HG03439 (cell line): ENCODE data around the gene HSD17B4.
"Not testable (repeated sequence)": the region's sequence is repeated elsewhere in the genome, so short reads cannot be mapped to it uniquely, and the experiment has no call there.

ENCODE experiments used
- ATAC-seq: cut with Tn5 transposase; IDR thresholded peaks from one replicate; pipeline ENCODE4 v1.9.1; 2021; ENCODE audit warnings: mild to moderate bottlenecking, moderate library complexity; ENCODE audit not compliant: unreplicated experiment

HSD17B4 gene, protein sequence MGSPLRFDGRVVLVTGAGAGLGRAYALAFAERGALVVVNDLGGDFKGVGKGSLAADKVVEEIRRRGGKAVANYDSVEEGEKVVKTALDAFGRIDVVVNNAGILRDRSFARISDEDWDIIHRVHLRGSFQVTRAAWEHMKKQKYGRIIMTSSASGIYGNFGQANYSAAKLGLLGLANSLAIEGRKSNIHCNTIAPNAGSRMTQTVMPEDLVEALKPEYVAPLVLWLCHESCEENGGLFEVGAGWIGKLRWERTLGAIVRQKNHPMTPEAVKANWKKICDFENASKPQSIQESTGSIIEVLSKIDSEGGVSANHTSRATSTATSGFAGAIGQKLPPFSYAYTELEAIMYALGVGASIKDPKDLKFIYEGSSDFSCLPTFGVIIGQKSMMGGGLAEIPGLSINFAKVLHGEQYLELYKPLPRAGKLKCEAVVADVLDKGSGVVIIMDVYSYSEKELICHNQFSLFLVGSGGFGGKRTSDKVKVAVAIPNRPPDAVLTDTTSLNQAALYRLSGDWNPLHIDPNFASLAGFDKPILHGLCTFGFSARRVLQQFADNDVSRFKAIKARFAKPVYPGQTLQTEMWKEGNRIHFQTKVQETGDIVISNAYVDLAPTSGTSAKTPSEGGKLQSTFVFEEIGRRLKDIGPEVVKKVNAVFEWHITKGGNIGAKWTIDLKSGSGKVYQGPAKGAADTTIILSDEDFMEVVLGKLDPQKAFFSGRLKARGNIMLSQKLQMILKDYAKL

DNA sequence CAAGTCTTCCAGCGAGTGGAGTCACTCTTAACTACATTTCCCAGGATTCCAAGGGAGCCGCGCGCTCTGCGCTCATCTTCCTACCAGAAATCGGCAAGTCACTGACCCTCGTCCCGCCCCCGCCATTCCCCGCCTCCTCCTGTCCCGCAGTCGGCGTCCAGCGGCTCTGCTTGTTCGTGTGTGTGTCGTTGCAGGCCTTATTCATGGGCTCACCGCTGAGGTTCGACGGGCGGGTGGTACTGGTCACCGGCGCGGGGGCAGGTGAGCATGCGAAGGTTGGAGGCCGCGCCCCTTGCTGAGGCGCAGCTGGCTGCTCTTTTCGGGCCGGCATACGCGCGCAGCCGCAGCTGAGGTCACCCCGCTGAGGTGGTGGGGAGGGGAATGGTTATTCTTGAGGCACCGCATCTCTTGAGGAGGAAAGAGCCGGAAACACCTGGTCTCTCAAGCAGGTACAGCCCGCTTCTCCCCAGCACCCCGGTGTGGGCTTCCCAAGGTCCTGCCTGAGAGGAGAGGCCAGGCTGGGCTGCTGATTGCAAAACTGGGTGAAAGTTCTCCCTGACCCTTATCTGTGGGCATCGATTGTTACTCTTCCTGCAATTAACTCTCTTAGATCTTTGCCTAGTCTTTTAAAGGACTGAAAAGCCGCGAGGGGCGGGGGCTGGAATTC lies at the start of gene HSD17B4:
Gene HSD17B4, plus strand, starts transcription at position 125 of the 667 bp plus-strand sequence. Its CDS starts 79 bp downstream, at position 204.
- ATAC-seq, result peak; percentile 97

DNA sequence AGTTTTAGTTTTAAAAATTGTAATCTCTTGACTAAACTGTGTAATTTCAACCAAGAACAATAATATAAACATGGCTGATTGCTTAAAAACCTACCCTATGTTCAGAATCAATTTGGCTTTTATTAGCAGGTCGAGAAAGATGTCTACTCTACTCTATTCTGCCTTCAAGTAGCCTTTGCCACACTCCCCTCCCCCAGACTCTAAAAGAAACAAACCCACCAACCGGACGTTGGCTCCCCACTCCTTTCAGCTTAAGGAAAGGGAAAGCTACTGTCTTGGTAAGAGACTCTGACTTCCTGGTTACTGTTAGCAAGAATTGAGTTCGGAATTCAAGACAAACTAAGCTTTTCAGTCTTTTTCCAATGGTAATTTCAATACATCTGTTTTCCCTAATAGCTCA lies 49.7 kb upstream of the HSD17B4 start:
- no peak for ATAC-seq

DNA sequence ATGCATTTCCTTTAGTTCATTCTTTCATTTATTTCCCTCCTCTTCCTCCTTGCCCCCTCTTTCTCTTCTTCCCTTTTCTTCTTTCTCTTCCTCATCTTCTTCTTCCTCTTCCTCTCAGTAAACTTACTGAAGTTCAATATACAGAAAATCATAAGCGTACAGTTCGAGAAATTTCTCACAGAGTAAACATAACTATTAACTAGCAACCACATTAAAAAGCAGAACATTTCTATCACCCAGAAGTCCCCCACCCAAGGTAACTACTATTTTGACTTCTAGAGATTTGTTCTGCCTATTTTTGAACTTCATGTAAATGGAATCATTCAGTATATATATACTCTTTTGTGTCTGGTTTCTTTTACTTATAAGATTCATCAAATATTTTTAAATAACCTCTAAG lies 48.3 kb upstream of the HSD17B4 start:
- ATAC-seq, result no peak

DNA sequence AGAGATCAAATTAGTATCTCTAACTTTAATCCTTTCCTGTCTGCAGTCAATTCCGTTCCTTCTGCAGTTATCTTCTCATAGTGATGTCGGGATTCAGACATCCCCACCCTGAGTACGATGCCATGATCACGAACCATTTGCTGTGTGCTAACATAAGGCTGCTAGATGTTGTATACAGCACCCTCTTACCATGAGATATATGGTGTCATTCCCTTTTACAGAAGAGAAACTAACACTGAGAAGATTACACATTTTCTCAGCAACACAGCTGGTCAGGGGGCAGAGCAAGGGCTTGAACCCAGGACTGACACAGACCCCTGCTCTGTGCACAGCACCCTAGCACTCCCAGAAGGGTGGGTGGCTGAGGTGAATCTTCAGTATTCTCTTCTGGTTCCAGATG lies 46.9 kb upstream of the HSD17B4 start:
- ATAC-seq, result no peak

DNA sequence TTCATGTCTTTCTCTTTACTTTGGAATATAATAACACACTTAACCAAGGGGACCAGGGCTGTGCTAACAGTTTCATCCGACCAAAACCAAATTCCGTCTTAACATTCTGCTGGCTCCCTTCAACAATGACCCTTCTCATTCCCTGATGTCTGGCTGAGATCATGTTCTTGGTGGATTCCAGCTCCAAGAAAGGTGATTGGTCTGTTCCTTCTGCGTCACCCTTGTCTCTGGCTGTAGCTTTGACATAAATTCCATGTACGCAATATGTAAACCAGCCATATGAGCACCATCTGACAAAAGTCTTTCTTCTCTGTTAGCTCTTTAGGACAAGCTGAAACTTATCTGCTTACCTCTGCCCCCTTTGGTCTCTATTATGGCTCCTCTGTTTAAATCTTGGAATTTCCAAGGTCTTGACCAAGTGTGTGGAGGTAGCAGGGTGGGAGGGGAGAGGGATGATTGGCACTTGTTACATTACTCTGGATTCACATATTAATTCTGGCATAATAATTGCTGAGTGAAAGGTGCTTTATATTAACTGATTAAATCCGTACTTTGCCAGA lies 45.7 kb upstream of the HSD17B4 start:
- no peak for ATAC-seq

DNA sequence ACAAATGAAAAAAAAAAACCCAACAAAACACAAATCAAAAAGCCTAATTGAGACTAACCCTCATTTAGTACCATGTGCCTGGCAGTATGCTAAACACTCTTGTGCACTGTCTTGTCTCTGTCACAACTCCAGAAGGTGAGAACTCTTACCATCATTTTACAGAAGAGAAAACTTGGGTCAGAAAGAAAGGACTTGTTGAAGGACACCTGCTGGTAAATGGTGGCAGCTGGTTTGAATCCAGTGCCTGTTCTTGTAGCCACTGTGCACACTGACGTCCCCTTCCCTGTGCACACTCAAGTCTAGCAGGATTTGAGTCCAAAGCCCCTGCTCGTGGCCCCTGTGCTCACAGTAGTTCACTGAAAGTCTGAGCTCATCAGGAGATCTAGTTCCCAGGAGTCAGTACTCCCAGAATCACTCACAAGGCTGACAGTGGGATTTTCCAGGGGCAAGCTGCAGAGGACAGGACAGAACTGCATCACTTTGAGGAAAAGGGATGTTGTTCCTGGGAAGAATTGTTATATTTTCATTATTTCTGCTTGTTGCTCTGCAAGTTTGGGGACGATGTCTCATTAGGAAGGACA lies 43.0 kb upstream of the HSD17B4 start:
- peak; percentile 45 for ATAC-seq

DNA sequence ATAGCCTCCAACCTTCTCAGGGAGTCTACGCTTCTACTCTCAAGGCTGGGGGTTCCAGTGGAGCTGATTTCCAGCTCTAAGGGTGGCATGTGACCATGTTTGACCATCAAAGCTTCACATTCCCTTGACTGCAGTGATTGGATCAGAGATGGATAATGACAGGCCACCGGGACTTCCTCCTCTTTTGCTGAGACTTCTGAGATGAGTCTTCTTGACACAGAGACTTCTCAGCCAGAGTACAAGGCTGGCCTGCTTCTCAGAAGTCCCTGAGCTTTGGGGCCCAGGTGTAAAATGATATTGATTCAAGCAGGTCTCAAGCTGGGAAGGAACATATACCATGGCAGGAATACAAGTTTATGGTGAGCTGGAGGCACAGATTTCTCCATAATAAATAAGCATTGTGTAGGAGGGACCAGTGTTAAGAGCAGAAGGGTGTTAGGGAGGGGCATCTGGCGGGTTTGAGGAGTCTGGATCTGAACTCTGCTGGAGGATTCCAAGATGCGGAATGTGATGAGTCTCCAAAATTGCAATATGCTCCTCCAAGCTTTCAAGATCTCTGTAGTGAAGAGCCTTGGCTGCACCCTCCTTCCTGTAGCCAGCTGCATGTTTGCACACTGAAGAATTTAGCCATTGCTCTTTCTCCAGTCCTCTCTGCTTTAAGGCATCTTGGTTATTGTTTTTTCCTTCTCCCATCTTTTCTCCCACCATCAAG lies 41.7 kb upstream of the HSD17B4 start:
- ATAC-seq, result no peak

DNA sequence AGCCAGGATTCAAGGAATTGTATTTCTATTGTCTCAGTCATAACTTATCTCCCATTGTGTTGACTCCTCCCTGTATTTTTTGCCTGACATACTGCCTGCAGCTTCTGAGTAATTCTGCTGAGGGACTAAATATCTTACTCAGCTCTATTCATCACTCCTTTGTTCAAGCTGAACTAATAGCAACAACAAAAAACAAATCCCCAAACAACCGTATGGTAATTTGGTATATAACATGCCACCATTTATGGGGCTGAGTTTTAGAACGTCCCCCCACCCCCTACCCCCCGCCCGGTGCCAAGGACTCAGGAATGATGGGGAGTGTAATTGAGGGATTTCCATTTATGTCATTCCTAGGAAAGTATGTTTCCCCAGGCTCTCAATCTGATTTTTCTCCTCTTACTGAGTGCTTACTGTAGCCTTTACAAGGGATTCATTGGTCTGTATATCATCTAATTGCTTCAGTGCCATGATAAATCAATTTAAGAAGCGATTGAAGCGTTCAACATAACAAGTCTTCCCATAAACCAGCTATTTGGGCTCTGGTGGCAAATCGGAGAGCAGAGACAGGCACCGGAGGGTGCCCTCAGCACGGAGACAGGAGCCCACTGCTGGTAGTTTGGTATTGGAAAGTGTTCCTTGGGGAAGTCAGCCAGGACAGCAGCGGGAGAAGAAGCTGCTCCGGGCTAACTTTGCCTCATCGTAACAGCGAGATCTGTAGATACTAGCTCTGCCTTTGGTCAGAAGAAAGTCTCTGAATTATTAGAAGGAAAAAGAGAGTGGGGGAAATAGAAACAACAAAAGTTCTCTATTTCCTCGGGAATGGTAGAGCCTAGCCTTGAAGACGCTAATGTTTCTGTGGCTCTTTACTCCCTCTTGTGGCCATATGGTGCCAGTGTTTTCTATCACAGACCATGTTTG lies 40.7 kb upstream of the HSD17B4 start:
- peak; percentile 75 for ATAC-seq

DNA sequence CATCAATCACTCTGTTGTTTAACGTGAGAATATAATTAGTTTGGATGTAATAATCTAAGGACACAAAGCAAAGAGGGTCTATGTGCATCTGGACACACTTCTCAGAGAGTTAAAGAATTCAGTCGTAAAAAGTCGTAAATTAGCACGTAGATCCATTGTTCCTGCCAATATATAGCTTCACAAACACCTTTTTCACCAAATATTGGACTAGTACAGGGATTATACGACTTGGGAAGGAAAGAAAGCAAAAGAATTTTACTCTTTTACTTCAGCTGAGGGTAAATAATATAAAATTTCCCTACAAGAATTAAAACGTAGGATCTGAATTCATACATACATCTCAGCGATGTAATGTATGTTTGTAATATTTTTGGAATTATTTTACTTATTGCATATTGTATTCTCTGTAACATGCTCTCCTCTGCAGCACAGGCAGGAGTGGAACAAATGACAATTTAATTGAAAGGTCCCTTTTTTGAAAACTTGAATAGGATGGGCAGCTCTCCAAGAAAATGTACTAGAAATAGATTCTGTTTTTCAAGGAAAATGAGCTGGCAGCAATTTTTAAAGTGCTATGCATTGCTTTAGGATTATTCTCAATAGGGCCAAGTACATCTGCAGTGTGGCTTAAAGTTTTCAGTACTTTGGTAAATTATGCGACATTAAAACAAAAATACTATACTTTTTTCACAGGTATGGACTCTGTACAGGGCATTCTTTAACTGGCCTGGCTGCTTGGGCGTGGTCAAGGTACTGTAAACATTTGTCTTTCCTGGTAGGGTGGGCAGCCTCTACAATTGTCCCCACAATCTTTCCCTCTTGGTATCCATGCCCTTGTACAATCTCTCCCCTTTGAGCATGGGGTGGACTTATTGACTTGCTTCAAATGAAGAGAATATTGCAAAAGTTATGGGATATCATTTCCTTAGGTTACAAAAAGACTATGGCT lies 39.7 kb upstream of the HSD17B4 start:
- ATAC-seq, result no peak

DNA sequence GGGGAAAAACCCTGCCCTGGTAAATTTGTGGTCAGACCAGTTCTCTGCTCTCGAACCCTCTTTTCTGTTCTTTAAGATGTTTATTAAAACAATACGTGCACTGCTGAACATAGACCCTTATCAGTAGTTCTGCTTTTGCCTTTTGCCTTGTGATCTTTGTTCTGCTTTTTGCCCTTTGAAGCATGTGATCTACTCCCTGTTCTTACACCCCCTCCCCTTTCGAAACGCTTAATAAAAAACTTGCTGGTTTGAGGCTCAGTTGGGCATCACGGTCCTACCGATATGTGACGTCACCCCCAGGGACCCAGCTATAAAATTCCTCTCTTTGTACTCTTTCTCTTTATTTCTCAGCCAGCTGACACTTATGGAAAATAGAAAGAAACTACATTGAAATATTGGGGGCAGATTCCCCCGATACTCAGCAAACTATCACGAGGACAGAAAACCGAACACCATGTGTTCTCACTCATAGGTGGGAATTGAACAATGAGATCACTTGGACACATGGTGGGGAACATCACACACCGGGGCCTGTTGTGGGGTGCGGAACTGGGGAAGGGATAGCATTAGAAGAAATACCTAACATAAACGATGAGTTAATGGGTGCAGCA lies 38.1 kb upstream of the HSD17B4 start:
- ATAC-seq, result not testable (repeated sequence)

DNA sequence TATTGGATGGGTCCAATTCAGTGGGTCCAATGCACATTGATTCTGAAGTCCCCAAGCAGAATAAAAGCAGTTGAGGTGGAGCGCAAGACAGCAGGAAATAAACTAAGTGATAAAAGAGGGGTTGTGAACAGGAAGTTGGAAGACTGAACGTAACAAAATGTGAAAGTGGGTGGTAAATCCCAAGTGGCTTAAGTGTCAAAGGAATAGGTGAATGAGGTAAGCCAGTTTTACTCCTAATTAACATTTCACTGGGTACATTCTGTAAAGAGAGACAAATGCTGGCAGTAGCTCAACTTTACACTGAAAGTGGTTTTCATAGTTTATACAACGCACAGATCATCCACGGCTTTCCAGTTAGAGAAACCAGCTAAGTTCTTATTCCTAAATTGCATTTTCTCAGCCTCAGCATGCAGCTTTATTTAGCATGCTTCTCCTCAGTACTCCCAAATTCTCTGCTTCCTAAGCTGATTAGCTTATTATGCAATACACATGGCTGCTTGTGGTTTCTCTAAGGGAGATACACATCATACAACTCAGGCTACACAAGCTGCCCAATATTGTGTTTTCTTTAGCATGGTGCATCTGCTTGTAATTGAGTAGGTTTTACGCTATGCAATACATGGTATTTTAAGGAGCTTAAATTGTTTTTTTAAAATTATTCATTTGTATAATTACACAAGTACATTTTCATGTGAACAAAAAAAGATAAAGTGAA lies 34.2 kb upstream of the HSD17B4 start:
- ATAC-seq, result no peak

DNA sequence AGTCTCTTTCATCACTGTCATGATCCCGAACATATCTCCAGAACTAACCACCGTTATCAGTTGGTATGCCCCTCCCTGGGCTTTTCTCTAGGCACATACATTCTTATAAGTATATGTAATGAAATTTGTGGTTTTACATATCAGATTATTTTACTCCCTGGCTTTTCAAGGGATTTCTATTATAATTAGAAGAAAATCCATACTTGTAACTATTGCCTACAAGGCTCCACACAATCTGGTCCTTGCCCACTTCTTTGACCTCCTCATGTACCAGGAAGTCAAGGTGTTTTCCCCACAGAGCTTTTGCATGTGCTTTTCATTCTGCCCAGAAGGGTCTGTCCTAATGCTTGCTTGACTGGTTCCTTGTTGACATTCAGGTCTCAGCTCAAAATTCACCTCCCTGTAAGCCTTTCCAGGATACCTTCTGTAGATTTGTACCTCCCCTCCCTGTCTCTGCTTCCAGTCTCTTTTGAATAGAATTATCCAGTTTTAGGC lies 33.6 kb upstream of the HSD17B4 start:
- peak; percentile 50 for ATAC-seq

DNA sequence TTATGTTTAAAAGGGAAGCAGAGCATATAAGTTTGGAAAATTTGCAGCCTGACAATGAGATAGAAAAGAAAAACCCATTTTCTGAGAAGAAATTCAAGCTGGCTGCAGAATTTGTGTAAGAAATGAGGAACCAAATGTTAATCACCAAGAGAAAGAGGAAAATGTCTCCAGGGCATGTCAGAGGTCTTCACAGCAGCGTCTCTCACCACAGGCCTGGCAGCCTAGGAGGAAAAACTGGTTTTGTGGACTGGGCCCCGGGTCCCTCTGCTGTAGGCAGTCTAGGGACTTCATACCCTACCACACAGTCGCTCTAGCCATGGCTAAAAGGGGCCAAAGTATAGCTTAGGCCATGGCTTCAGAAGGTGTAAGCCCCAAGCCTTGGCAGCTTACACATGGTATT lies 32.1 kb upstream of the HSD17B4 start:
- no peak for ATAC-seq

DNA sequence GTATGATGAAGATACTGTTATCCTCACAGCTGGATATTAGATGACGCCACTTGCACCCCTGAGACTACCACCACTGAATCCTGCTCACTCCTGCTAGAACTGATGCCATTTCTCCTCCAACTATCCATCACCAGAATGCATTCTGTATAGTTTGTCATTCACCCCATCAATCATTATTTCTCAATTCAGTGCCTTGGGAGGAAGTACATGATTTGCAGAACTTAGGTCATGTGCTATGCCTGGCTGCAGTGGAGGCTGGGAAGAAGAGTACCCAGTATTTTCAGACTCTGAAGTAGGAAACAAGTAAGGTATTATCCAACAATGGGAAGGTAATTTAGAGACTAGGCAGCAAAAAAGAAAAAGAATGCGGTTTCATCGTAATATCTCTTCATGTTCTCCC lies 26.2 kb upstream of the HSD17B4 start:
- ATAC-seq, result no peak

DNA sequence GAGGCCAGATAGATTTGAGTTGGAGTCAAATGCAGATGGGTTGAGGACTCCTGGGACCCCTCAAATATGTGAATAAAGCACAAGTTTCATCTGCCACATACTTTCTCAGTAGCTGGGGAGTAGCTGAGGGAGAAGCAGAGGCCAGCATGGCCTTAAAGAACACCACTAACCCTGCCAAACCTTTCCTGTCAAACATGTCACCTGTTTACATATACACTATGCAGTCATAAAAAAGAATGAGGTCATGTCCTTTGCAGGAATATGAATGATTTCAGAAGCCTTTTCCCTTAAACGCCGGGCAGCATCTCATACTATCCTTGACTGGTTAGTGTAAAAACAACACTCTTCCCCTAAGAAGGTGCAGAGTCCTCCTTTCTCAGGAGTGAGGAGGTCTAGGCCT lies 25.2 kb upstream of the HSD17B4 start:
- no peak for ATAC-seq

DNA sequence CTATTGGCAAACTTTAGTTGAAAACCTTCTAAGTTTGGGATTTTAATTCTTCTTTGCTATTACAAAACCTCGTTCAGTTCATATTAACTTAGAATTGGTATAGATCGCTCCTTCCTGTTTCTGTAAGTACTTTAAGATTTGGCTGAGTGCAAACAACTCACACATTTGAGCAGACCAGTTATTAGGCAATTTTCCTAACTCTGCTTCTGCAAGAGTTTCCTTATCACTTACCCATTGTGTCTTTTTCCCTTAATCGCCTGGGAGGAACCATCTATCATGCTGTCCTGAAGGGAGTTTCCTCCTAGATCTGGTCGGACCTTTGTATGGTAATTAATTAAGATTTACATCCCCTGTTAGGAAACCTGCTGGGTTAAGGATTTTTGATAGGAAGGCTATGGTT lies 24.7 kb upstream of the HSD17B4 start:
- not testable (repeated sequence) for ATAC-seq

DNA sequence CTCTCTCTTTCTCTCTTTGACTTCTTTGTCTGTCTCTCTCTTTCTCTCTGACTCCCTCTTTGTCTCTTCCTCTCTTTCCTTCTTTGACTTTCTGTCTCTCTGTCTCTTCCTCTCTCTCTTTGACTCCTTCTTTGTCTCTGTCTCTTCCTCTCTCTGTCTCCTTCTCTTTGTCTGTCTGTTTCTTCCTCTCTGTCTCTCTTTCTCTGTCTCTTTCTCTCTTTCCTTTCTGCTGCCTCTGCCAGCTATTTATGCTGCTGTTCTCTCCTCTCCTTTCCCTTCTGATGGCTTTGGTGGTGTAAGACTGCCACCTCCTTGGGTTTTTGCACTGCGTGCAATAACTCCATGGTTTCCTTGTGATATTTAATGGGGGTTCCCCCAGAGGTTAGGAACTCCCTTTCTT lies 24.1 kb upstream of the HSD17B4 start:
- ATAC-seq, result not testable (repeated sequence)
